OCI-LY1 (cell line): ENCODE measurements around the gene HOXD4.

Experiments used
- CTCF ChIP-seq: fragments of 200-600 bp; sonication (generic), shearing (Covaris generic); IDR thresholded peaks from 2 replicates; pipeline ENCODE4 v1.5.1; 2017; ENCODE audit warnings: mild to moderate bottlenecking, antibody characterized with exemption, low read length, moderate library complexity, mixed read lengths
- EZH2 ChIP-seq: fragments of 200-600 bp; sonication (generic), shearing (Covaris generic); IDR thresholded peaks from 2 replicates; pipeline ENCODE4 v1.8.0; 2017; ENCODE audit warnings: borderline replicate concordance, mixed run types, mild to moderate bottlenecking, antibody characterized with exemption, low read length, moderate library complexity, mixed read lengths

GRCh38 chr2:176202491-176202890 lies 51.1 kb downstream of the HOXD4 start:
- TF ChIP-seq CTCF: no peak
- no peak for TF ChIP-seq EZH2
